ENCODE data around the gene SNAPC1. TPM values are rescaled to one million over a fixed set of nuclear protein-coding genes. Genes with fewer than 3 reads are reported as not detected.

SNAPC1 gene
- total RNA-seq, 3 donors from 2014 or later, result 2.0 to 4.8 (median 2.5) TPM

DNA sequence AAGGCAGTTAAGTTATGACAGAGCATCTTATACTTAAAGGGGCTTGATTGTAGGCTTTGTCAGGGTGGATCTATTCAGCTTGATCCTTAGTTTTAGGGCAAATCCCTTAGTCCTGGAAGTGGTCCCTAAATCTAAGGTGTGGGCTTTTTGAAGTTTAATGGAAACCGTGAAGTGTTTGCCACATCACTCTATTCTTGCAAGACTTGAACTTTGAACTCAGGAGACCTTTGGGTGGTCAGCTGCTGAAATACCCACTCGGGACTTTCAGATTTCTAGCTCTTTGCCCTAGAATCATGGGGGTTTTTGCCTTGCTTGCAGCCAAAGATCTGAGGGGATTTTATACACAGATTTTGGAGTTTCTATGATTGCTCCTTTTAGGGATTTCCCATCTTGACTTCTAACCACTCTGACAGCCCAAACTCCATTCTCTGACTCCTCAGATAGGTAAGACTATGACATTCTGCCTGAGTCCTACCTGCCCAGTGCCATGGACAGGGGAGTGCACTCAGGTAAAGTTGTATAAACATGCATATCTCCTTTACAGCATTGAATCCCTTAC is 39.9 kb downstream of the SNAPC1 start:
- intact Hi-C loops (cut with DNase I, micrococcal nuclease), result no loop called here
- TF ChIP-seq, protein P1, sequence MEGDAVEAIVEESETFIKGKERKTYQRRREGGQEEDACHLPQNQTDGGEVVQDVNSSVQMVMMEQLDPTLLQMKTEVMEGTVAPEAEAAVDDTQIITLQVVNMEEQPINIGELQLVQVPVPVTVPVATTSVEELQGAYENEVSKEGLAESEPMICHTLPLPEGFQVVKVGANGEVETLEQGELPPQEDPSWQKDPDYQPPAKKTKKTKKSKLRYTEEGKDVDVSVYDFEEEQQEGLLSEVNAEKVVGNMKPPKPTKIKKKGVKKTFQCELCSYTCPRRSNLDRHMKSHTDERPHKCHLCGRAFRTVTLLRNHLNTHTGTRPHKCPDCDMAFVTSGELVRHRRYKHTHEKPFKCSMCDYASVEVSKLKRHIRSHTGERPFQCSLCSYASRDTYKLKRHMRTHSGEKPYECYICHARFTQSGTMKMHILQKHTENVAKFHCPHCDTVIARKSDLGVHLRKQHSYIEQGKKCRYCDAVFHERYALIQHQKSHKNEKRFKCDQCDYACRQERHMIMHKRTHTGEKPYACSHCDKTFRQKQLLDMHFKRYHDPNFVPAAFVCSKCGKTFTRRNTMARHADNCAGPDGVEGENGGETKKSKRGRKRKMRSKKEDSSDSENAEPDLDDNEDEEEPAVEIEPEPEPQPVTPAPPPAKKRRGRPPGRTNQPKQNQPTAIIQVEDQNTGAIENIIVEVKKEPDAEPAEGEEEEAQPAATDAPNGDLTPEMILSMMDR (IDR thresholded peaks at IDR 0.05), result no peak
- DNase-seq, result no peak
- ATAC-seq, result no peak
- Histone ChIP-seq H3K9me3 (no peaks in the 10 kb centered on the region), H3K36me3 (ENCODE audit: low read depth) (no peaks in the 10 kb centered on the region), H3K4me1 (ENCODE audit: low read depth) (no peaks in the 10 kb centered on the region), H3K4me3 (no peak overlapping the region)

DNA sequence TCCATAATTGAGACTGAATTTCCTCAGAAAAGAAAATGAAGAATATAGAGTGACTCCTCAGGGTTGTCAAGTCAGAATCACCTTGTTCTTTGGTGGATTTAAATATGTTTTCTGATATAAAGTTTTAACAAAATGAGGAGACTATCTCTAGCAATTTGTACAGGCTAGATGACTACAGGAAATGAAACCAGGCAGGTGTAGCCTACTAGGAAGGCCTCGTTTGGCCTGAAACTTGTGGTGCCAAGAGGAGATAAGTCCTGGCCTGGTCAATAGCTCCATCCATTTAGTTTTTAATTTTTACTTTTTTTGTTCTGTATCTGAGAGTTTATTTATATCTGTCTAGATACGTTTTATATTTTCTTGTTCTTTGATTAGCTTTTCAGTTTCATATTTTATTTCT is 41.5 kb downstream of the SNAPC1 start:
- no peak for DNase-seq

DNA sequence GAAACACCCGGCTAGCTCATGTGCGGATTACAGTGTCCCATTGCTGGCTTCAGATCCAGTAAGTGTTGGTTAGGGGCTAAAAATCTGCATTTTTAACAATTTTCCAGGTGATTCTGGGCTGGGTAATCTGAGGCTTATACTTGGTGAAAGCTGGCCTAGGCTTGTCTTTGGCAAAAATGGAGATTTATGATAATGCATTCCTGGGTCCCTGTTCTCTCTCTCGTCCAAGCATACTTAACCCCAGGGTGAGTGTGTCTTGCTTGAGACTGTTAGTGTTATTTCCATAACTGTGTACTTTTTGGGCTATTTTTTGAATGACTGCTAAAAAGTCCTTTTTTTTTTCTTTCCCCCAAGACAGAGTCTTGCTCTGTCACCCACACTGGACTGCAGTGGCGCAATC is 43.2 kb downstream of the SNAPC1 start:
- ATAC-seq, result no peak
- no peaks in the 10 kb centered on the region for H3K36me3 ChIP-seq (ENCODE audit: low read depth)
- TF ChIP-seq, protein P1 (IDR thresholded peaks at IDR 0.05), result no peak
- H3K9me3 ChIP-seq, result no peaks in the 10 kb centered on the region
- no peak overlapping the region for H3K4me3 ChIP-seq
- no peaks in the 10 kb centered on the region for H3K4me1 ChIP-seq (ENCODE audit: low read depth)
- intact Hi-C loops (cut with DNase I, micrococcal nuclease), result no loop called here
- no peak for DNase-seq

More for the DNA sequence above, 41.5 kb downstream of the SNAPC1 start:
- Histone ChIP-seq H3K9me3 (no peaks in the 10 kb centered on the region), H3K4me3 (no peak overlapping the region), H3K36me3 (ENCODE audit: low read depth) (no peaks in the 10 kb centered on the region), H3K4me1 (ENCODE audit: low read depth) (no peaks in the 10 kb centered on the region)
- TF ChIP-seq, protein P1 (IDR thresholded peaks at IDR 0.05), result no peak
- intact Hi-C loops (cut with DNase I, micrococcal nuclease), result no loop called here
- ATAC-seq, result no peak

DNA sequence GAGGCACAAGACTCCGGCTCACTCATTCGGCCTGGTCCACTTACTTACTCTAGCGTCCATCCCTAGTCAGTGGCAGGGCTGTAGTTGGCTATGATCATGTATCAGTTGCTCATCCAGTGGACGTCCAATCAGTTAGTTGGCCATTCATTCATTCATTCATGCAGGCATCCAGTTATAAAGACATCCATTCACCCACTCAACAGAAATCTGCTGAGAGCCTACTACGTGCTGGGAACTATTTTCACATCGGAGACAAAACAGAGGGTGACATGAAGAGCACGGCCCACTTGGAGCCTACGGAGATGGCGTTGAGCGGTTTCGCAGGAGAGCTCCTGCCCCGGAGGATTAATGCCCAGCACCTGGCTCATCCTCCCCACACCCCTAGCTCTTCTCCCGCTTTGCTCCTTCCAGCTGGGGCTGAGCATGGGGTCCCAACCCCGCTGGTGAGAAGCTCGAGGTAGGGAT is 49.7 kb downstream of the SNAPC1 start:
- Histone ChIP-seq H3K9me3 (no peaks in the 10 kb centered on the region), H3K4me1 (ENCODE audit: low read depth) (no peaks in the 10 kb centered on the region), H3K36me3 (ENCODE audit: low read depth) (no peaks in the 10 kb centered on the region), H3K4me3 (no peak overlapping the region)
- TF ChIP-seq, protein P1 (IDR thresholded peaks at IDR 0.05), result no peak
- intact Hi-C loops (cut with DNase I, micrococcal nuclease), result no loop called here
- no peak for DNase-seq
- ATAC-seq, result no peak

DNA sequence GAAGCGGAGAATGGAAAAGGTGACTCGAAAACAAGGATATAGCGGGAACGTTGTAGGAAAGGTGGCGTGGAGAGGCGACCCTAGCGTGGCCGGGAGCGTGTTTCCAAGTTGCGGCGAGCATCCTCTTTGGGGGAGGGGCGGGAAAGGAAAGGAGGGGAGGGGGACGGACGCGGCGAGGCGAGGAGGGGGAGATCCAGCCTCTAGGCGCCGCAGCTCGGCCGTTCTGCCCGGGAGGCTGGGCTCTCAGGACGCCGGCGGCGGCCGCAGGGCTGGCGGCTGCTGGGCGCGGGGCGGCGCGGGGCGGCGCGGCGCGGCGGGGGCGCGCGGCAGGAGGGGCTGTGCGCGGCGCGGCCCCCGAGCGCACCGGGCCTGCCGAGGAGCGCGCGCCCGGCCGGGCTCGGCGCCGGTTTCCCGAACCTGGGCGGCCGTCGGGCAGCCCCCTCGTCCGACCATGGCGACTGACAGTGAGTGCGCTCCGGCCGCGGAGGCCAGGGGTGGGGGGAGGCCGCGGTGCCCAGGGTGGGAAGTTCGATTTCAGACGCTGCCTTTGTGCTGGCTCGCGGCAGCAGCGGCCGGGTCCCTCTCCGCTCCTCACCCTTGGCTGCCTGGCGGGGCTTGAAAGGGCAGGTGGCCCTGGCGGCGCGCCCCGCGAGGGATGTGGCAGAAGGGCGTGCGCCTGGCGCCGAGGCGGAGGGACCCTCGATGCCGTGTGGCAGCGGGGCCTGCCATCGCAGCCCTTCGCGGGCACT is 50.3 kb downstream of the SNAPC1 start, which contains the start of gene SYT16:
Gene SYT16 (plus strand): TSS at position 357 of the 749 bp plus-strand sequence.
- Histone ChIP-seq H3K4me3 (no peak within 1 kb of the TSS), H3K36me3 (ENCODE audit: low read depth) (no peaks in the 10 kb centered on the region), H3K4me1 (ENCODE audit: low read depth) (no peaks in the 10 kb centered on the region), H3K9me3 (no peaks in the 10 kb centered on the region)
- TF ChIP-seq, protein P1 (IDR thresholded peaks at IDR 0.05), result no peak
- ATAC-seq, result no peak
- intact Hi-C loops (cut with DNase I, micrococcal nuclease), result no loop called here
- no peak for DNase-seq
